Activated CD8-positive, alpha-beta T cell treated with anti-CD3 and anti-CD28 coated beads, Interleukin-2, amount 10 ng/mL, durations not matched to agents 7 days and 5 days (primary cell): ENCODE results near the gene SCN4B. TPM values are rescaled to one million over a fixed set of nuclear protein-coding genes. Genes with fewer than 3 reads are reported as not detected.

Experiments used
- ATAC-seq: fragments of 150-1000 bp; cut with Tn5 transposase; one replicate; pipeline ENCODE4 v1.10.0; 2021; ENCODE audit warnings: moderate library complexity
- CTCF ChIA-PET: fragments of 350-600 bp; sonication (Branson Sonifier 250); formaldehyde crosslinking; loops from one replicate; lab custom pipeline; 2021; ENCODE audit warnings: antibody characterized with exemption; lab: Charles Lee
- POLR2A ChIA-PET: fragments of 350-600 bp; sonication (Branson Sonifier 250); formaldehyde crosslinking; loops from one replicate; lab custom pipeline; 2021; ENCODE audit warnings: antibody characterized with exemption; lab: Charles Lee
- DNase-seq: peaks from one replicate; pipeline ENCODE4 v3.0.0-alpha.2; 2020
- H3K27ac Mint-ChIP-seq: one replicate; pipeline ENCODE4 v1.8.0; 2021; ENCODE audit warnings: mild to moderate bottlenecking, mixed read lengths
- H3K27me3 Mint-ChIP-seq: one replicate; pipeline ENCODE4 v1.8.0; 2021; ENCODE audit warnings: low read depth, mixed read lengths
- H3K36me3 Mint-ChIP-seq: one replicate; pipeline ENCODE4 v1.8.0; 2021; ENCODE audit warnings: low read depth, mixed read lengths
- H3K4me1 Mint-ChIP-seq: one replicate; pipeline ENCODE4 v1.8.0; 2021; ENCODE audit warnings: low read depth, mixed read lengths
- H3K4me3 Mint-ChIP-seq: one replicate; pipeline ENCODE4 v1.8.0; 2021; ENCODE audit warnings: mild to moderate bottlenecking, mixed read lengths
- H3K9me3 Mint-ChIP-seq: one replicate; pipeline ENCODE4 v1.8.0; 2022; ENCODE audit warnings: mixed read lengths; ENCODE audit not compliant: insufficient read depth
- total RNA-seq, 2 experiments: library from RNA; stranded (reverse); gene quantifications; one replicate each; pipeline ENCODE4 v1.2.3, GENCODE V29; 2021

Gene SCN4B
- total RNA-seq, 2 experiments from 2014 or later: 0.05 TPM

DNA sequence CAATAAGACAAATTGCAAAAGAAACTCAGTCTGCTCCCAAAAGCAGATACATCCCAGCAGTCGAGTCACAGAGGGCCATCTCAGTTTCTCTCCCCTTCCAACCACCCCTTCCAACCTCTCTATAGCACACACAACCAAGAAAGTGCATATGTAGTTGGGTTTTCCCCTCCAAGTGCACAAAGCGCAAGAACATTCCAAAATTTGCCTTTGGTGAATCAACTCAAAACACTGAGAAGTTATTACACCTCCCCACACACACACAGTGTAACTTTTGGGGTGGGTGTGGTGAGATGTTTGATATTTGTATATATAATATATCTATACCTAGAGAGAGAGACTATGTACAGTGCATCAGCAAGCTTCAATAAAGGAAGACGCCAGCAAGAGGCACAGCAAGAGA is 10.2 kb upstream of the SCN4B start:
- no peak for DNase-seq
- H3K27me3 Mint-ChIP-seq: peaks cover 43% of the 10 kb centered on the region
- no peak overlapping the region for H3K4me3 Mint-ChIP-seq
- CTCF ChIA-PET: interaction anchor here (0.6 to 1.4 kb wide), 2 partner anchors 9 to 35 kb away, joined by 3 to 6 read pairs; no protein-coding TSS in a partner anchor
- peaks cover 1% of the 10 kb centered on the region for H3K4me1 Mint-ChIP-seq
- H3K36me3 Mint-ChIP-seq: no peaks in the 10 kb centered on the region
- ATAC-seq: no peak
- H3K27ac Mint-ChIP-seq: no peak overlapping the region
- POLR2A ChIA-PET: no interaction called here
- H3K9me3 Mint-ChIP-seq: no peaks in the 10 kb centered on the region

DNA sequence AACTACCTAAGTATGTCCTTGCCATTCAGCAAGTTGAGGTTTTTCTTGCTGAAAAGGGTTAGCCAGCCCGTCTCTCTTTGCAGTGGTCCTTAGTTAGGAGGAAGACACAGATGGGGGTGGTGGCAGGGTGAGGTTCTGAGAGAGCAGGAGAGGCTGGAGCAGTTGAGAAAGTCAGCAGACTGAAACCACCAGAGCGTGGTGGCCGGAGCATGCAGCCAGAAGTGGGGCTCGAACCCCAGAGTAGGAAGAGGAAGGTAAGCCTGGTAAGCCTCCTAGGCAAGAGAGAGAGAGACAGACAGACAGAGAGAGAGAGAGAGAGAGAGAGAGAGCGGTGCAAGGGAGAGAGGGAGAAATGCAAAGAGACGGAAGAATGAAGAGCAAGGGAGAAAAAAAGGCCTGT is 9.2 kb upstream of the SCN4B start:
- no peak overlapping the region for H3K4me3 Mint-ChIP-seq
- ATAC-seq (no peak), DNase-seq (no peak)
- H3K4me1 Mint-ChIP-seq: peaks cover 12% of the 10 kb centered on the region
- peaks cover 54% of the 10 kb centered on the region for H3K27me3 Mint-ChIP-seq
- ChIA-PET POLR2A (no interaction called here), CTCF (no interaction called here)
- no peaks in the 10 kb centered on the region for H3K9me3 Mint-ChIP-seq
- H3K36me3 Mint-ChIP-seq: no peaks in the 10 kb centered on the region
- H3K27ac Mint-ChIP-seq: no peak overlapping the region

DNA sequence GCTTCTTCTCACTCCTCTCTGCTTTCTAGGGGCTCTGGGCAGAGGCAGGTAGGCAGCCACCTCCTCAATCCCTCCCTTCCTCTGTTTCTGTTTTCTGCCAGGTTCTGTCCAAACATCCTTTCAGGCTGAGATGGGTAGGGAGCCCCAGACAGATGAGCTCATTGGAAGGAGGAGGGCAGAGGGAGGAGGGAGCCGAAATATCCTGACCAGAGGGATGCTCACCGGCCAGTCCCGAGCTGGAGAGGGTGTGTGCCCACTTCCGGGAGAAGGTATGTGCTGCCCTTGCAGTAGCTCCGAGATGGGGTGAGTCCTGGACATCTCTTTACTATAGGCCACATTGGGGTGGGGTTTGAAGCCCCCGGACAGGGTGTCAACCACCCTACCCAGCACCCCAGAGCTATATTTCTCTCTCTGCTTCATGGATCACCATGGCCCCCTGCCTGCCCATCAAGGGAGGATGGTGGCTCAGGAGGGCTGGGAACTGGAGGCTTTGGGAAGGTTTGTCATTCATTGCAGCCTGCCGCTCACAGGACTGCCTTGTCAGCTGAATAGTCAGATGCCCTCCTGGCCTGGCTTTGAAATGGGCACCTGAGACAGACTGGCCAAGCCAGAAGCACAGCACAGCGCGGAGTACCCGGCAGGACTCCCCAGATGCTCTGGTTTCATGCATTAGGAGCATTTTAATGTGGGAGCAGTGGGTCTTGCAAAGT is 4.7 kb upstream of the SCN4B start:
- Mint-ChIP-seq H3K4me3 (no peak overlapping the region), H3K4me1 (peaks cover 26% of the 10 kb centered on the region), H3K27me3 (peaks cover 78% of the 10 kb centered on the region), H3K9me3 (no peaks in the 10 kb centered on the region), H3K36me3 (no peaks in the 10 kb centered on the region), H3K27ac (no peak overlapping the region)
- ChIA-PET CTCF (interaction anchor here (1.1 to 5.5 kb wide), 5 partner anchors 12 to 138 kb away, joined by 3 to 83 read pairs (median 7); no protein-coding TSS in a partner anchor), POLR2A (interaction anchor here (0.5 to 1.2 kb wide), 3 partner anchors 14 to 895 kb away, joined by 3 to 4 read pairs (median 3); partner anchors contain the start of gene UBE4A)
- DNase-seq (no peak), ATAC-seq (no peak)

DNA sequence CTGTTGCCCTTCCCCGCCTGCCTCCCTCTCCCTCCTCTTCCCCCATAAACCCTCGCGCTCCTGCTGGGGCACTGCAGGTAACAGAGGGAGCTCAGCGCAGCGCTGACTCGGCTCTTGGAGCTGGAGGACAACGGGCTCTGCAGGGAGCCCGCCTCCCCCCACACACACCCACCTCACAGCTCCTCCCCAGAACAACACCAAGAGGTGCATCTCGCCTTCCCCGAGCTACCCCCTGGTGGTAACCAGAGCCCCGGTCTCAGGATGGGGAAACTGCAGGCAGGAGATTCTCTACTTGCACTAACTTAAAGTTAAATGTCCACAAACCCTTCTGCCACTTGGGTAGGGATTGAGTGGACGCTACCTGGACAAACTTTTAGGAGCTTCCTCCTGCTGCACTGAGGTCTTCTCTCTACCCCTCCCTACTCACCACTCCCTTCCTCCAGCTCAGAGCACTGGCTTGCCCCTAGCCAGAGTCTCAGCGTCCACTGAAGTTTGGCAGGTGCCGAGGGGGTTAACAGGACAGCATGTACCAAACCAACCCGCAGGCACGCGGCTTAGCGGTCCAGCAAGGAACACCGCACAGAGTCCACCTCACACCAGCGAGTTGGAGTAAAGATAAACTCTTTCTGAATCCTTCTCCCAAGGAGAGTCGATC is 4.0 kb upstream of the SCN4B start:
- CTCF ChIA-PET: interaction anchor here (0.5 to 5.5 kb wide), 11 partner anchors 11 to 349 kb away, joined by 3 to 83 read pairs (median 3); no protein-coding TSS in a partner anchor
- ATAC-seq (peak; percentile 74), DNase-seq (peak; percentile 58)
- H3K27ac Mint-ChIP-seq: no peak overlapping the region
- H3K4me3 Mint-ChIP-seq: no peak overlapping the region
- H3K9me3 Mint-ChIP-seq: no peaks in the 10 kb centered on the region
- peaks cover 29% of the 10 kb centered on the region for H3K4me1 Mint-ChIP-seq
- H3K27me3 Mint-ChIP-seq: peaks cover 79% of the 10 kb centered on the region
- H3K36me3 Mint-ChIP-seq: no peaks in the 10 kb centered on the region
- POLR2A ChIA-PET: interaction anchor here (0.5 to 1.2 kb wide), 4 partner anchors 14 to 894 kb away, joined by 3 to 5 read pairs (median 4); partner anchors contain the start of gene UBE4A

DNA sequence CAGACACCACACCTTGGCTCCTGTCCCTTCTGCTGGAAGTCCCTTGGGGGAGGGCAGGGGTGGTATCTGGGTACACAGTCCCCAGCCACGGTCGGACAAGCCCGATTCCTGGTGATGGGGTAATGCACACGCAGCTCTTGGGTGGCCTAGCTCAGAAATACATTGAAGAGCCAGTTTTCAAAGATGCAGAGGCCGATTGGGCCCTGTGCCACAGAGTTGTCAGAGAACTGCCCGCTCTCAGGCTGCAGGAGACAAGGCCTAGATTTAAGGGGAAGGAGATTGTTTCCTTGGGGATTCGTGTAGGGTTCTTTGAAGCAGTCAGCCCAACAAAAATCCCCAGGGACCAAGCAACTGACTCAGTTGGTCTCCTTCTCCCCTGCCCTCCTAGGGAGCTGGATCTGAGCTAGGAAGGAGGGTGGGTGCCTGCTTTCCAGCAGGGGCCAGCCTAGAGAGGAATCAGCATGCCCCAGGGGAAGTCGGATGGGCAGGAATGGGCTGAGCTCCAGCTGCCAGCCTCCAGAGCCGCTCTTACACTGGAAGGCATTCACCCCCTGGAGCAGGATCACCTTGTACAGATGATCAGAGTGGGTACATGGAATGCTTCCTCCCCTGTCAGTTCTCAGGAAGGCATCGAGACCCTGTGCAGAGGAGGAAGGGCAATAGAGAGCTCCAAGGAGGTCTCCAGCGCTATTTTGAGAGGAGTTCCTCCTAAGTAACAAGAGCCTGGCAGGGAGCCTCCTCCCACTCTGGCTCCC is 3.3 kb upstream of the SCN4B start:
- CTCF ChIA-PET: interaction anchor here (0.5 to 5.5 kb wide), 14 partner anchors 10 to 348 kb away, joined by 3 to 83 read pairs (median 3); no protein-coding TSS in a partner anchor
- DNase-seq (no peak), ATAC-seq (no peak)
- H3K36me3 Mint-ChIP-seq: no peaks in the 10 kb centered on the region
- no peak overlapping the region for H3K27ac Mint-ChIP-seq
- POLR2A ChIA-PET: interaction anchor here (1.2 kb wide), 1 partner anchor 15 kb away, joined by 4 read pairs; no protein-coding TSS in a partner anchor
- no peaks in the 10 kb centered on the region for H3K9me3 Mint-ChIP-seq
- peaks cover 29% of the 10 kb centered on the region for H3K4me1 Mint-ChIP-seq
- peaks cover 82% of the 10 kb centered on the region for H3K27me3 Mint-ChIP-seq
- no peak overlapping the region for H3K4me3 Mint-ChIP-seq

DNA sequence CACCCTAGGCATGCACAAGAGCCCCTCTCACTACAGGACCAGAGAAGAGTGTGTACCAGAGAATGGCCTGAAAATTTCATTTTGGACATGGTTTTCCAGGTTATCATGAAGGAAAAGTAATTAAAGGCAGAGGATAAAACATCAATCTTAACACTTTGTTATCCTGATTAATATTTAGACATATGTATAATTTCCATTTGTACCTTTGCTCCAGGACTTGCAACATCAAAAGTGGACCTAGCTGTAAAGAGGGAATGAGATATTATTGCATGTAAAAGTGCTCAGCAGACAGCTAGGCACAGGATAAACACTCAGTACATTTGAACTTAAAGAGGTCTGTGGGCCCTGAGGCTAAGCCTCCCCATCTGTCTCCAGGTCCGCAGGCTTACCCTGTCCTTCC is 2.0 kb upstream of the SCN4B start:
- Mint-ChIP-seq H3K36me3 (no peaks in the 10 kb centered on the region), H3K4me1 (peaks cover 29% of the 10 kb centered on the region), H3K4me3 (no peak overlapping the region), H3K9me3 (no peaks in the 10 kb centered on the region), H3K27ac (no peak overlapping the region), H3K27me3 (peaks cover 83% of the 10 kb centered on the region)
- CTCF ChIA-PET: interaction anchor here (0.9 to 5.5 kb wide), 6 partner anchors 9 to 210 kb away, joined by 3 to 83 read pairs (median 4); no protein-coding TSS in a partner anchor
- POLR2A ChIA-PET: no interaction called here
- ATAC-seq (no peak), DNase-seq (no peak)

DNA sequence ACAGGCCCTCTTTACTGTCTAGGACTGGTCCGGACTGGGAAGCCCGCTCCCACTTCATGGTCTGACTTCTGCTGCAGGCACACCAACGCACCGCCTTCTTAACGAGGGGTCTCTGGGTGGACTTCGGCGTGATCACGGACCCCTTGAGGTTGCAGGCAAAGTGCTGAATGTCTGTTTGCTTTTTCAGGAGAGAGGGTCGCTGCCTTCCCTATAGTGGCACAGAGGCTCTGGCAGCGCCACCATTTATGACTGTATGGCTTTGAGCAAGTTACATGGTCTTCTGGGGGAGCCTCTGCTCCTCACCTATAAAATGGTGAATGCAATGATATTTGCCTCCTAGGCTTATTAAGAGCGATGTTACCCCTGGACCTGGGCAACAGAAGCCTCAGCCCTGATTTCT is 1.4 kb upstream of the SCN4B start:
- POLR2A ChIA-PET: no interaction called here
- DNase-seq (no peak), ATAC-seq (no peak)
- Mint-ChIP-seq H3K36me3 (no peaks in the 10 kb centered on the region), H3K4me3 (peak overlapping the region; percentile 58), H3K27me3 (peaks cover 77% of the 10 kb centered on the region), H3K27ac (no peak overlapping the region), H3K9me3 (no peaks in the 10 kb centered on the region), H3K4me1 (peaks cover 29% of the 10 kb centered on the region)
- CTCF ChIA-PET: interaction anchor here (0.9 to 3.7 kb wide), 4 partner anchors 8 to 658 kb away, joined by 3 to 38 read pairs (median 6); no protein-coding TSS in a partner anchor

DNA sequence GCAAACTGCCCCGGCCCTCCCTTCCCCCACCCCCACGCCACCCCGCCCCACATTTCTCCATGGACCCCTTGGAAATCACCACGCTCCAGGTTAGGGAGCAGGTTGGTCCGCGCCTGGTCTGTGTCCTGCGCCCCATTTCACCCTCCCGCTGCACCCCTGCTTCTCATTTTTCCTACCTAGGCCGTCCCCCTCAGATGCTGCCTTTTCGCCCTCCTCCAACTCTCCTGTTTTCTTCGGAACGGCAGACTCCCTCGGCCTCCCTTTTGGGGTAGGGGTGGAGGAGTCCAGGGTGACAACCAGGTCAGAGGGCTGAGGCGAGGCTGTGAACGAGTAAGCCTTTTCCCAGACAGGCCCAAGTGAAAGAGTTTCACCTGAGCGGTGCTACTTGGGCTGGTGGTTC is 893 bp upstream of the SCN4B start:
- POLR2A ChIA-PET: no interaction called here
- CTCF ChIA-PET: interaction anchor here (0.9 to 1.7 kb wide), 3 partner anchors 9 to 658 kb away, joined by 3 to 6 read pairs (median 5); no protein-coding TSS in a partner anchor
- no peak for ATAC-seq
- Mint-ChIP-seq H3K27ac (no peak overlapping the region), H3K9me3 (no peaks in the 10 kb centered on the region), H3K4me1 (peaks cover 29% of the 10 kb centered on the region), H3K27me3 (peaks cover 77% of the 10 kb centered on the region), H3K36me3 (no peaks in the 10 kb centered on the region), H3K4me3 (peak overlapping the region; percentile 58)
- no peak for DNase-seq

DNA sequence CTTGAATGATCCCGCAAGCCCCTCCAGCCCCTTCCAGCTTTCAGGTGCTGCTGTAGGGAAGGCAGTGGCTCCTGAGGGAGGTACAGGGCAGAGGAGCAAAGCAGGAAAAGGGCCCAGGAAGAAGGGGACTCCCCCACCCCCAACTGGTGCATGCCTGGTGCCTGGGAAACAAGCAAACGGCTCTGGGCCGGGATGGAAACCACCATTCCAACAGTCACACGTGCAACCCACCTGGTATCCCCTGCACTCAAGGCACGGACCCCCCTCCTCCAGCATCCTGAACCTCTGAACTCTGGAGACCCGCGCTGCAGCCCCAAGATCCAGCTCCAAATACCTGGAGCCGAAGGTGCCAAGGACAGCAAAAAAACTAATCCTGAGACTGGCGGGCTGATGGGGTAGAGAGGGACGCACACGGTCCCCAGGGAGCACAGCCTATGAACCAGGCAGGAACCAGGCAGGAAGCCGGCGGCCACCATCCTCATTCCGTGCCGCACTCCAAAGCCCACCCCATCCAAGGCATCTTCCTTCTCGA is 537 bp downstream of the SCN4B start:
- H3K9me3 Mint-ChIP-seq: no peaks in the 10 kb centered on the region
- DNase-seq (no peak), ATAC-seq (no peak)
- peak overlapping the region; percentile 34 for H3K4me3 Mint-ChIP-seq
- H3K36me3 Mint-ChIP-seq: no peaks in the 10 kb centered on the region
- CTCF ChIA-PET: interaction anchor here (1.1 to 1.7 kb wide), 2 partner anchors 7 to 19 kb away, joined by 5 read pairs; no protein-coding TSS in a partner anchor
- POLR2A ChIA-PET: no interaction called here
- H3K27me3 Mint-ChIP-seq: peaks cover 68% of the 10 kb centered on the region
- peaks cover 22% of the 10 kb centered on the region for H3K4me1 Mint-ChIP-seq
- H3K27ac Mint-ChIP-seq: no peak overlapping the region

DNA sequence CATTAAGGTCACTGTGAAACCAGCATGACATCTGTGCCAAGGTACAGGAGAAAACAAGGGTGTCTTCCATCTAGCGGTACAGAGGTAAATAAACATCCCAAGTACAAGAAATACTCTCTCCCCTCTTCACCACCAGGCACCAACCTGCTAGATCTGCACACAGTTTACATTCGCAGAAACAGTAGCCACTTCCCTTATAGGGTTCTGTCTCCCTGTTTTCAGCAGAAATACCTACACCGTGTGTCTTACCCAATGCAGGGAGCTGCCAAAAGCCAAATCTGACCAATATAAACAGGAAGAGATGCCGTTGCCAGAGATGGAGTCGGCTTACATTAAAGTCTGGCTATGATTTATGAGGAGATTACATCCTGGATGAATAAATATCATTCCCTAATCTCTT is 1.2 kb downstream of the SCN4B start:
- H3K27me3 Mint-ChIP-seq: peaks cover 63% of the 10 kb centered on the region
- peaks cover 17% of the 10 kb centered on the region for H3K4me1 Mint-ChIP-seq
- no peaks in the 10 kb centered on the region for H3K36me3 Mint-ChIP-seq
- no peak for DNase-seq
- ATAC-seq: no peak
- no peaks in the 10 kb centered on the region for H3K9me3 Mint-ChIP-seq
- H3K4me3 Mint-ChIP-seq: no peak overlapping the region
- CTCF ChIA-PET: interaction anchor here (1.1 to 1.2 kb wide), 2 partner anchors 20 kb away, joined by 5 to 6 read pairs; no protein-coding TSS in a partner anchor
- no peak overlapping the region for H3K27ac Mint-ChIP-seq
- POLR2A ChIA-PET: no interaction called here

DNA sequence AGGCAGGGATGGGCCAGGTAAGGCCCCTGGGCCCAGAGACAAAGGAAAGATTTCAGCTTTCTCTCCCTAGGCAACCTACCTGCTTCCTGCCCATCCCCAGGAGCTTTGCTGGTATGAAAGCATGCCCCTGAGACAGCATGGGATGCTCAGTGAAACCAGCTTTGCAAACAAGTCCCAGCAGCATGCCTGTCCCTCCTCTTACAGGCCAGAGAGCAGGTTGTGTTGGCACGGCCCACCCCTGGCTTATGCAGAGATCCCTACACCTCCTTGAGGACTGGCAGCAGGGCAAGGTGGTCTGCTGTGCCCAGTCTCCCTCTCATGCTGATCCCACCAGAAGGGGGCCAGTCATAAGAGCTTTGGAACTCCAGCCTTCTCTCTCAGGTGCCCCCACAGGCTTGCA is 3.1 kb downstream of the SCN4B start:
- CTCF ChIA-PET: interaction anchor here (0.8 to 7.7 kb wide), 3 partner anchors 10 to 146 kb away, joined by 3 to 100 read pairs (median 4); no protein-coding TSS in a partner anchor
- Mint-ChIP-seq H3K36me3 (no peaks in the 10 kb centered on the region), H3K27me3 (peaks cover 49% of the 10 kb centered on the region), H3K9me3 (no peaks in the 10 kb centered on the region), H3K4me3 (no peak overlapping the region), H3K4me1 (peaks cover 21% of the 10 kb centered on the region), H3K27ac (no peak overlapping the region)
- POLR2A ChIA-PET: interaction anchor here (0.7 kb wide), 1 partner anchor 687 kb away, joined by 4 read pairs; no protein-coding TSS in a partner anchor
- DNase-seq (no peak), ATAC-seq (no peak)
